ENCODE measurements around the gene NXPE3.
"Not testable (repeated sequence)": the region's sequence is repeated elsewhere in the genome, so short reads cannot be mapped to it uniquely, and the experiment has no call there.

NXPE3 gene

DNA sequence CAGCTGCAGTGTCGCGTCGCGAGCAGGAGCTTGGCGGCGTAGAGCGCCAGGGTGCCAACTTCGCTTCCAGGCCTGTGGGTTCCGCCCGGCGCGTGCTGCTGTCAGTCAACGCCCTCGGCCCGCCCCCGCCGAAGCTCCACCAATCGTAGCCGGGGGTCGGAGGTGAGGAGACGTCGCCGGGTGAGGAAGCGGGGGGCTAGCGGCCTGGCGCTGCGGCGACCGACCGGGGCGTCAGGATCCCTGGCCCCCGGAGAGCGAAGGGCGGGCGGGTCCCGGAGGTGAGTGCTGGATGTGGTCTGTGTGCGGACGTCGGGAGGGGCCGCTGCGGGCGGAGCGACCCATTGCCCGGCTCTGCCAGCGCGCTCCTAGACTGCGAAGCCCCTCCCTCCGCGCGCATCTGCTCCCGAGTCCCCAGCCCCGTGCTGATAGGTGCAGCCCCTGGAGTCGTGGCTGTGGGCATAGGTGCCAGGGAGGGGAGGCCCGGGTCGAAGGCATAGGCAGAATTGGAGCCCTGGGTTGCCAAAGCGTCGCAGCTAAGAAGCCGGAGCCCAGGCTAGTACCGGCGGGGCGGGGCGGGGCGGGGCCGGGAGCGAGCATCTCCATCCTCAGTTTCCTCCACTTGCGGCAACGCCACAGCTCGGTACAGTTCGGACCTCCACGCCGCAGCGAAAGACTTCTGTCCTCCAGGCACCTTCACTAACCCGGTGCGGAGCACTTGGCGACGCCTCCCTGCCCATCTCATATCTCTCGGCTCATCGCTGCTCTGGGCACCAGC, at the start of gene NXPE3:
TSS of gene NXPE3 (plus strand) at position 165 of the 775 bp plus-strand sequence. CDS start 6,386 bp downstream, outside the sequence.
- peak; percentile 99 for DNase-seq

DNA sequence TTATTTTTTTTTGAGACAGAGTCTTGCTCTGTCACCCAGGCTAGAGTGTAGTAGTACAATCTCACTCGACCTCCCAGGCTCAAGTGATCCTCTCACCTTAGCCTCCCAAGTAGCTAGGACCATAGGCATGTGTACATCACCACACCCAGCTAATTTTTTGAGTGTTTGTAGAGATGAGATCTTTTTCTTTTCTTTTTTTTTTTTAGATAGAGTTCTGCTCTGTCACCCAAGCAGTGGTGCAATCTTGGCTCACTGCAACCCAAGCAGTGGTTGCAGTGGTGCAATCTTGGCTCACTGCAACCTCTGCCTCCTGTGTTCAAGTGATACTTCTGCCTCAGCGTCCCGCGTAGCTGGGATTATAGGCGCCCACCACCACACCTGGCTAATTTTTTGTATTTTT, 49.4 kb upstream of the NXPE3 start:
- no peak for DNase-seq

DNA sequence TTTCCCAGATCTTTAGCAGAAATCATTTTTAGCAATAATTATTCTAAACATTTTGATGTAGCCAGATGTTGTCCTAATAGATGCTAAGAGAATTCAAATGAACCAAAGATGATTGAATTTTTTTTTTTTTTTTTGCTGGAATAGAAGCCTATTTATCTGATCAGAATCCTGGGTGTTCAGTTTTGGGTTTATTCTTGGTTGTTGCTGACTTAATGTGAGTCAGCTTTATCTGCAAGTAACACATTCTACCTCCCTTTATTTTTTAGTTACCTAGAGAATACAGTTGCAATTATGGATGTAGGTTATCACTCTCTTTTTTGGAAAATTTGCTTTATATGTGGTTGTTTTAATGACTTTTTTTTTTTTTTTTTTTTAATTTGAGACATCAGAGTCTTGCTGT, 48.2 kb upstream of the NXPE3 start:
- DNase-seq = no peak

DNA sequence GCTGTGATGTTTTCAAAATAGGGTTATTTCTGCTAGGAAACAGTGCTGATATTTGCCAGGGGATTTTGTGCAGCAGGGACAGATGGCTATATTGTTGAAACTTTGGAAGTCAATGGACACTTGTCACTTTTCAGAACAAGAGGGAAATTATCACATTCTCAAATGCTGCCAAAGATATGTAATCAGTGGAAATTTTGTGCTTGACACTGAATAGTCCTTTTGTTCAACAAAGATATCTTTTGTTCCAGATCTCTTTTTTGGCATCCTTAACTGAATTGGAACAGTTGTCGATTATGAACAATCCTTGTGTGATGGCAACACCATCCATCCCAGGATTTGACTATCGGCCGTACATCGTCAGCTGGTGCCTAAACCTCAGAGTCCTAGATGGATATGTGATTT, 46.8 kb upstream of the NXPE3 start:
- DNase-seq = no peak

DNA sequence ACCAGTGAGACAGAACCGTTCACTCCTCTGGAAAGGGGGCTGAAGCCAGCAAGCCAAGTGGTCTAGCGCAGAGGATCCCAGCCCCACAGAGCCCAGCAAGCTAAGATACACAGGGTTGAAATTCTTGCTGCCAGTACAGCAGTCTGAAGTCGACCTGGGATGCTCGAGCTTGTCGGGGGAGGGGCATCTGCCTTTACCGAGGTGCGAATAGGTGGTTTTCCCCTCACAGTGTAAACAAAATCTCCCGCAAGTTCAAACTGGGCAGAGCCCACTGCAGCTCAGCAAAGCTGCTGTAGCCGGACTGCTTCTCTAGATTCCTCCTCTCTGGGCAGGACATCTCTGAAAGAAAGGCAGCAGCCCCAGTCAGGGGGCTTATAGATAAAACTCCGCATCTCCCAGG, 43.2 kb upstream of the NXPE3 start:
- no peak for DNase-seq

DNA sequence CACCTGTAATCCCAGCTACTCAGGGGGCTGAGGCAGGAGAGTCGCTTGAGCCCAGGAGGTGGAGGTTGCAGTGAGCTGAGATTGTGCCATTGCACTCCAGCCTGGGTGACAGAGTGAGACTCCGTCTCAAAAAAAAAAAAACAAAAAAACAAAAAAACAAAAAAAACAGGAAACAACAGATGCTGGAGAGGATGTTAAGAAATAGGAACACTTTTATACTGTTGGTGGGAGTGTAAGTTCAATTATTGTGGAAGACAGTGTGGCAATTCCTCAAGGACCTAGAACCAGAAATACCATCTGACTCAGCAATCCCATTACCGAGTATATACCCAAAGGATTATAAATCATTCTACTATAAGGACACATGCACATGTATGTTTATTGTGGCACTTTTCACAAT, 37.1 kb upstream of the NXPE3 start:
- not testable (repeated sequence) for DNase-seq

DNA sequence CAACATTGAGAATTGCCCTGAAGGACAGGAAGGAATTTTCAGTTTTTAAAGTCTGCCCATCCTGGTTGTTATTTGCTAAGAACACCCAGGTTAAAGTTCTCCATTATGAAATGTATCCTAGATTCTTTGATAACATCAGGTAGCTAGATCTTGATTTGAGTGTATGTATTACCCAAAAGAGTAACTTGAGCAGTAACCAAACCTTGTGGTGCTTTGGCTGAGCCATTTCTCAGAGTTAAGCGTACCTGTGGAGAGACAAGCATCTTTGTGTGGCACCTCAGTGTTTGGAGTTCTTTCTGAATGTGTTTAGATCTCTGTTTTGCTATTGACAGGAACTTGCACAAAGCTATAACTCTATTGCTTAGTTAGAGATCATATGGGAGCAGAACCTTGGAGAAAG, 34.2 kb upstream of the NXPE3 start:
- DNase-seq = no peak

DNA sequence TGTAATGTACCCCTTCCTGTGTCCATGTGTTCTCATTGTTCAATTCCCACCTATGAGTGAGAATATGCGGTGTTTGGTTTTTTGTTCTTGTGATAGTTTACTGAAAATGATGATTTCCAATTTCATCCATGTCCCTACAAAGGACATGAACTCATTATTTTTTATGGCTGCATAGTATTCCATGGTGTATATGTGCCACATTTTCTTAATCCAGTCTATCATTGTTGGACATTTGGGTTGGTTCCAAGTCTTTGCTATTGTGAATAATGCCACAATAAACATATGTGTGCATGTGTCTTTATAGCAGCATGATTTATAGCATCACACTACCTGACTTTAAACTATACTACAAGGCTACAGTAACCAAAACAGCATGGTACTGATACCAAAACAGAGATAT, 33.1 kb upstream of the NXPE3 start:
- not testable (repeated sequence) for DNase-seq

DNA sequence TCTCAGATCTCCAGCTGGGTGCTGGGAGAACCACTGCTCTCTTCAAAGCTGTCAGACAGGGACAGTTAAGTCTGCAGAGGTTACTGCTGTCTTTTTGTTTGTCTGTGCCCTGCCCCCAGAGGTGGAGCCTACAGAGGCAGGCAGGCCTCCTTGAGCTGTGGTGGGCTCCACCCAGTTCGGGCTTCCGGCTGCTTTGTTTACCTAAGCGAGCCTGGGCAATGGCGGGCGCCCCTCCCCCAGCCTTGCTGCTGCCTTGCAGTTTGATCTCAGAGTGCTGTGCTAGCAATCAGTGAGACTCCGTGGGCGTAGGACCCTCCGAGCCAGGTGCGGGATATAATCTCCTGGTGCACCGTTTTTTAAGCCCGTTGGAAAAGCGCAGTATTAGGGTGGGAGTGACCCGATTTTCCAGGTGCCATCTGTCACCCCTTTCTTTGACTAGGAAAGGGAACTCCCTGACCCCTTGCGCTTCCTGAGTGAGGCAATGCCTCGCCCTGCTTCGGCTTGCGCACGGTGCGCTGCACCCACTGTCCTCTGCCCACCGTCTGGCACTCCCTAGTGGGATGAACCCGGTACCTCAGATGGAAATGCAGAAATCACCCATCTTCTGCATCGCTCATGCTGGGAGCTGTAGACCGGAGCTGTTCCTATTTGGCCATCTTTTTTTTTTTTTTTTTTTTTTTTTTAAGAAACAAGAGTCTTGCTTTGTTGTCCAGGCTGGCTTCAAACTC, 25.5 kb upstream of the NXPE3 start:
- DNase-seq = not testable (repeated sequence)

DNA sequence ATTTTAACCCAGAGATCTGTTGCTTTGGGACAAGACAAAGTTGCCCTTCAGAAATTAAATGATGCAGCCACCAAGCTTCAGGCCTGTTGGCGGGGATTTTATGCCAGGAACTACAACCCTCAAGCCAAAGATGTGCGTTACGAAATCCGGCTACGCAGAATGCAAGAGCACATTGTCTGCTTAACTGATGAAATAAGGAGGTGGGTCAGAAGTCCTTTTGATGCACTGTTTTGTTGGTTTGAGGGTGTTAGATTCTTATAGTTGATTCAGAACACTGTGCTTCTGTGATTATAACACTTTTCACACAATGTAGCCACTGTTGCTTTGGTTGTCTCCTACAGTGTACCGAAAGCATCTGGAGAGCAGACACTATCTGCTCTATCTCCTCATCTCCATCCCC, 20.8 kb upstream of the NXPE3 start:
- no peak for DNase-seq

DNA sequence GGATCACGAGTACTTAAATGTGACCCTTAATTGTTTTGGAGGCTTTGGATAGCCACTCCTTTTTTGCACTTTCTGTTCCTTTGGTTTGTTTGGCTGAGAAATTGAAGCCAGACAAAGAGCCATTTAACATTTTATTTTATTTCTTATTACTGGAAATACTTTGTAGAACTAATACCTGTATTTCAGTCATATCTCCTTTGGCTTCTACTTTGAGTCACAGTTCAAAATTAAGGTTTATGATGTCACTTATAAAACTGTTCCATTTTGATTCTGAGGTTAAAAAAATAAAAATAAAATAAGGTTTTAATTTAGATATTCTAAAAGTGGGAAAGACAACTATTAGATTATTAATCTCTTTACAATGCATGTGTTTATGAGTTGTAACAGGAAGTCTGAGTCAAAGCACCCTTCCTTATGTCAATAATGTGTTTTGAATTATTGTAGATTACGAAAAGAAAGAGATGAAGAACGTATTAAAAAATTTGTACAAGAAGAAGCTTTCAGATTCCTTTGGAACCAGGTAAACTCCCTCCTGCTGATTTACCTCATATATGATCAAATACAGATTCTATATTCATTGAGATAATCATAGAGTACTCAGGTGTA, 16.9 kb upstream of the NXPE3 start:
- no peak for DNase-seq

DNA sequence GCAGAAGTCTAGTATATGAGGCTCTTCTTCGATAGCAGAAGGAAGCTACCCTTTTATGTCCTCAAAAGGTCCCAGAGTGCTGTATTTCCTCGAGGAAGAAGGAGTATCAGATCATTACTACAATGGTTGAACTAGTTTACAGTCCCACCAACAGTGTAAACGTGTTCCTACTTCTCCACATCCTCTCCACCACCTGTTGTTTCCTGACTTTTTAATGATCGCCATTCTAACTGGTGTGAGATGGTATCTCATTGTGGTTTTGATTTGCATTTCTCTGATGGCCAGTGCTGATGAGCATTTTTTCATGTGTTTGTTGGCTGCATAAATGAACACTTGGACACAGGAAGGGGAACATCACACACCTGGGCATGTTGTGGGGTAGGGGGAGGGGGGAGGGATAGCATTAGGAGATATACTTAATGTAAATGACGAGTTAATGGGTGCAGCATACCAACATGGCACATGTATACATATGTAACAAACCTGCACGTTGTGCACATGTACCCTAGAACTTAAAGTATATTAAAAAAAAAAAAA, 1.2 kb upstream of the NXPE3 start:
- not testable (repeated sequence) for DNase-seq

DNA sequence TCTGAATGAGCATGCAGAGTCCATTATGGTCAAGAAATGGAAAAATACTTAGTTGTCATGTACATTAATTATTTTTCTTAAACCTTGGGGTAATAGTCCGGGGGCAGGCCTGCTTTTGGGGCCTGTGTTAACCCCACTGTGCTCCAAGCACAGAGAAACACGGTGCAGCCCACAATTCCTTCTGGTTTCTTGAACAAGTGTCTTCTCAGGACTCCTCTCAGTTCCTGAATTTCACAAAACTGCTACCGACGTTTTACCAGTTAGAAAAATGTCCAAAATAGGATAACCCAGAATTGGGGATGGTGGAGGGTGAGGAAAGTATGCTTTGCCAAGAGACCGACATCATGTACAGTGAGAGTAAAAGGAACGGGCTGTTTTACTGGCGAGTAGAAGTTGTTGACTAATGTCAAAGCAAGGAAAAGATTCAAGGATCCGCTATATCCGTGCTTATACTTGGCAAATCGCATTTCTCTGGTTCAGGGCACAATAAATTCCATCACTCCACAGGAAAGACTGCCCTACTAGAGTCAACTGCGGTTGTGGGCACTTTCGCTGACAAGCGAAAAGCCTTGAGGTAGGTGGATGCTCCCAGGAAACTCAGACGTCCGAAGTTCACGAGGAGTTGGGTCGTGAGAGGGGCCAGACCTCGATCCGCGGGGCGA, 495 bp upstream of the NXPE3 start:
- DNase-seq = no peak

DNA sequence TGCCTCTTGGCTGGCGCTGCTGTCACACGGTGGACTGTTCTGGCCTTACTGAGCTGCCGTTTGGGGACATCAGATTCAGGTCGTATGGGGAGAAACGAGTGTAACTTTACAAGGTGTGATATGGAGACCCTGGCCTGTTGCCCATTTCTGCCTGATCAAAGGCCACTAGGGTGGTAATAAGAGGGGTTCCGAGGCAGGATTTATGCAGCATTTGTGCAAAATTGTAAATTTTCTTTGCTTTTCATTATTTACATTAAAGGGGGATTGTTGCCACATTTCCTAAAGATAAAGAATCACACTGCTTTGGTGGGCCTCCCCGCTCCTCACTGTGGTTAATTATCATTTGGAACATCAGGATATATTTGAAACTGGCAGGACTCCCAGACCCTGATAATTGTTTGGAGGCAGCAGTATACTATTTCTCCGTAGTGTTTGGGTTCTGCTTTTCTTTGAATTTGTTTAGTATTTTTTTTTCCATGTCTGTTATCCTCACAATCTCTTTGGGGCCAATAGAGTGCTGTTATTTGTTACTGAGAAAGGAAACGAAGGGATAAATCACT, 891 bp downstream of the NXPE3 start:
- DNase-seq = no peak

DNA sequence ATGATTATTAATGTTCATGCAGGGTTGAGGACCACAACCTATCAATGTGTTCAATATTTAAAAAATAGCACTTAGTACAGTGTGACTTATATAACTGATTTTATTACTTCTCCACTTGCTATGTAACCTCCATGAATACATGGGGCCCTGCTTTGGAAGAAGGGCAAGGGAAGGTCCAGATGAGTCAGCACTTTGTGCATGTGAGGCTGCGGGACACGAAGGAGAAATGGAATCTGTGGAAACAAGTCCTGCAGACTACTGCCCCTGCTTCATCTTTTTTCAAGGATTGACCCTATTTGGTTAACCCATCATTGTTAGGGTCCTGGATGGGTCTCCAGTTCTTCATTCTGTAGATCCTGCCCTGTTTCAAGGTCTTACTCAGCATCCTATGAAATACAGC, 1.6 kb downstream of the NXPE3 start:
- DNase-seq = no peak

DNA sequence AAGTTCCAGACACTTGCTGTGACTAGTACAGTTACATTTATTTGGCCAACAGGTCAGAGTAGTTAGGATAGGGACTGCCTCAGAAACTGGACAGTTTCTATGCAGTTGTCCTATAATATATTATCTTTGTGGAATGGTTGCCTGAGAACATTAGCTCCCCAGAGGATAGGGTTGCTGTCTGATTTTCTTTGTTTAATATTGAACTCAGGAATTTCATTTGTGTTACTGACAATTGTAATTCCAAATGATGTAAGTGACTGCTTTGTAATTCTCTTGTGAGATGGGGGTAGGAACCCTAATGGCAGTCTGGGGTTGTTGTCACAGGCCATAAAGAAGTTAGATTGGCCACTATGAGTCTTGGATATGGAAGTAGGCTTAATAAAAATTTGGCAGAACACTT, 2.2 kb downstream of the NXPE3 start:
- no peak for DNase-seq

DNA sequence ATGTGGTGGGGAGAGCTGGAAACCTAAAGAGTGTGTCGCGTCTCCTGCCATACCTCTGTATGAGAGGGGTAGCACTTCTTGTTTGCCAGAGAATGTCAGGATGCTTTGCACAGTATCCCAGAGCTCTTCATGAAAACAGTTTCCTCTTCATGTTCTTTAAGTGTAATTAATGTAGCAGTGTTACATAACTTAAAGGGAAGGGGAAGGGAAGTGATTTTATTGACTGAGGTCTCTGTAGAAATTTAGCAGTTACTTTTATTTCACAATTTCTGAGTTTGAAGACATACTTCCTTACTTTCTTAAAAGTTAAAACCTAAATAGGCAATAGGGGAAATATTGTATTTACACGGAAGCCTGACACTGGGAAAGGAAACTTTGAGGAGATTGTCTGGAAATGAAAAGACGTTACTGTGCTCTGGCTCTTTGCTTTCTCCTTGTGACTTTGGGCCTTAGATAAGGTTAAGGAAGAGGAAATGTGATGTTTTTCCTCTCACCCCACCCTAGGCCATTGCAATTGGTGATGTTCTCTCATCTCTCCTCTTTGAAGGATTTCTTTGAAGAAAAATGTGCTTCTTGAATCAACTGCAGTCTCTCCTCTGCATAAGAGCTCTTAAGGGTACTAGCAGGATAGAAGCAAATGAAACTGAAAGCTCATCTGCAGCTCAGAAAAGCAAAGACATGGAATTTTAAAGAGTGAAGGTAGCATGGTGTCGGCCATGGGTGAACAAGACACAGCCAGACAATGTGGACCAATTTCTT, 6.0 kb downstream of the NXPE3 start:
- no peak for DNase-seq

DNA sequence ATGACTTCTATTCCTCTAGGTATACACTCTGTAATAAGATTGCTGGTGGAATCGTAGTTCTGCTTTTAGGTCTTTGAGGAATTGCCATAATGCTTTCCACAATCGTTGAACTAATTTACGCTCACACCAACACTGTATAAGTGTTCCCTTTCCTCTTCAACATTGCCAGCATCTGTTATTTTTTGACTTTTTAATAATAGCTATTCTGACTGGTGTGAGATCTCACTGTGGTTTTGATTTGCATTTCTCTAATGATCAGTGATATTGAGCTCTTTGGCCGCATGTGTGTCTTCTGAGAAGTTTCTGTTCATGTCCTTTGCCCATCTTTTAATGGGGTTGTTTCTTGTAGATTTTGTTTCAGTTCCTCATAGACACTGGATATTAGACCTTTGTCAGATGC, 12.8 kb downstream of the NXPE3 start:
- DNase-seq = no peak

DNA sequence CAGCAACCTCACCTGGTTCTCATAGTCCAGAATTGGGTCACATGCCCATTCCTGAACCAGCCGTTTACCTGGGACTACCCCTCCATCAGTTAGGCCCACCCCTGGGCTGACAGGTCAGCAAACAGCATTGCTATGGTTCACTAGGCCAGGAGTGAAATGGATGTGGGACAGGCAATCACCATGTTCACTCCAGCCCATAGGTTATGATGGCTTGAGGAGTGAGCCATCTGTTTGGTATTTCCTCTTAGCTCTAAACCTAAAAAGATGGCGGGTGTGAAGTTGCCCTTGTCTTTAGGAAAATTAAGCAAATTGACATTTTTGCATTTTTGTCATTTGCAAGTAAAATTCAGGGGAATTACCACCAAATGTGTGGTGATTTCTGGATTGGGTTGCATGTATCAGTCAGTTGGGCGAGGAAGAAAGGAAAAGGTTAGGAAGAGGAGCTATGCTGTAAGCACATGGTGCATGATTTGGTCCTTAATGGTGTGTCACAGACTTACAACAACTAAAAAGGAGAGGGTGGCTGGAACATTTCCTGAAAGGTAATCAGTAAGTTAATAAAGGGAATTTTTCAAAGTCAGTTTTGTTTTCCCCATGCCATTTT, 17.2 kb downstream of the NXPE3 start:
- no peak for DNase-seq

DNA sequence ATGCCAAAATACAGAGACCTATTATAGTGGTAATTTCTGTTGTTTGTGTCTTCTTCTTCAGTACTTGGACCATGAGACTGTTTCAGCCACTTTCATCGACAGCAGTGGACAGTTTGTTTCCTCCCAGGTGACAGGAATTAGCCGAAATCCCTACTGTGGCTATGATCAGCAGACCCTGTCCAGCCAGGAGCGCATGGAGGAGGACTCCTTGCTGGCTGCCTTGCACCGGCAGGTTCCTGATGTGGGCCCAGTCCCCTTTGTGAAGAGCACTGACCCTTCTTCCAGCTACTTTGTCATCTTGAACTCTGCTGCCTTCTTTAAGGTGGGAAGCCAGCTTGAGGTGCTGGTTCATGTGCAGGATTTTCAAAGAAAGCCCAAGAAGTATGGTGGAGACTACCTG, 22.2 kb downstream of the NXPE3 start:
- DNase-seq = no peak

DNA sequence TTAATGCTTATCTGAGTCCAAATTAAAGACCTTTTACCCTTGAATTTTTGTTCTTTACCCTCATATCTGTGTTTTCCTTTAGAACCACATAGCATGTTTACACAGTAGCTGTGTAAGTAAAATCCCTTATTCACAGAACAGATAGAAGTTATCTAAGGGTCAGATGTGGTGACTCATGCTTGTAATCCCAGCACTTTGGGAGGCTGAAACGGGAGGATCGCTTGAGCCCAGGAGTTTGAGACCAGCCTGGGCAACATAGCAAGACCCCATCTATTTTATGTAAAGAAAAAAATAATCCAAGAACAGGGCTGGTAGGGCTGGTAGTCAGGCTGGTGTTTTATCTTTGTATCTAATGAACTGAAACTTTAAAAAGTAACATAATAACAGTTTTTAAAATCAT, 23.2 kb downstream of the NXPE3 start:
- no peak for DNase-seq
